Lower lobe of right lung (tissue), 2 donors: ENCODE measurements around the gene PNO1. TPM values are rescaled to one million over a fixed set of nuclear protein-coding genes. Genes with fewer than 3 reads are reported as not detected.

Experiments used
- ATAC-seq, 2 donors: fragments of 200-7000 bp; cut with Tn5 transposase; one replicate each; pipeline ENCODE4 v1.9.1; 2020 to 2022; ENCODE audit warnings: mild to moderate bottlenecking in 2 of 2, moderate library complexity in 2 of 2
- DNase-seq: peaks from one replicate; pipeline ENCODE4 v3.0.0-alpha.2; 2020
- H3K27ac ChIP-seq: fragments of 200-600 bp; one replicate; pipeline ENCODE4 v1.8.0; 2022
- H3K27me3 ChIP-seq: fragments of 200-600 bp; one replicate; pipeline ENCODE4 v1.8.0; 2022; ENCODE audit warnings: low read depth
- H3K36me3 ChIP-seq: fragments of 200-600 bp; one replicate; pipeline ENCODE4 v1.8.0; 2022; ENCODE audit warnings: mild to moderate bottlenecking
- H3K4me1 ChIP-seq: fragments of 200-600 bp; one replicate; pipeline ENCODE4 v1.8.0; 2022
- H3K4me3 ChIP-seq: fragments of 200-600 bp; one replicate; pipeline ENCODE4 v1.8.0; 2022; ENCODE audit warnings: mild to moderate bottlenecking
- H3K9me3 ChIP-seq: fragments of 200-600 bp; one replicate; pipeline ENCODE4 v1.8.0; 2022
- intact Hi-C: fragments of 100-400 bp; cut with DNase I; formaldehyde crosslinking; loops from one replicate; pipeline ENCODE4 v1.11.0; 2022
- total RNA-seq: library from RNA; stranded (reverse); fragmentation: NEBNext Ultra II Directional; extraction: Animal tissue kit (Norgen Biotek cat#: 25700); gene quantifications from one replicate; pipeline ENCODE4 v1.2.1, GENCODE V29; 2021
- TF ChIP-seq, protein P1 (sequence below): fragments of 200-600 bp; IDR thresholded peaks from one replicate; pipeline ENCODE4 v1.8.0; 2022; ENCODE audit warnings: antibody characterized with exemption, mild to moderate bottlenecking
- donor health status: DM: no; HTN: yes; CAD: no; lungs with severe emphysema.

The PNO1 gene
- total RNA-seq, 1 donor from 2014 or later = 10.5 TPM

DNA sequence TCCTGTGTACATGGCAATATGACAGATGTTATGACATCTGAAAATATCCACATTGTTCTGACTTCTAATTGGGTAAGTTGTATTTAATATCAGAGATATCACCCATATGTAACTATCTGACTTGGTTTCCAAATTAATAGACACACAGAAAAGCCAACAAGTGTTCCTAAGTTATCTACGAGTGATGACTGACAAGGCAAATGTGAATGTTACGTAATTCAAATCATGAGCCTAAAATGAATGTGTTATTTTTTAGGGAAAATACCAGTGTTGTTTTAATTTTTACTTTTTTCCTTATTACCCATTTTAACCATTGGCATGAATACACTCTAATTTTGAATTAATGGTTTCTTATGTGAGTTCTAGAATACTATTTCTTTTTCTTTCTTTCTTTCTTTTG, 15.8 kb upstream of the PNO1 start:
- H3K4me1 ChIP-seq = no peaks in the 10 kb centered on the region
- no peaks in the 10 kb centered on the region for H3K9me3 ChIP-seq
- TF ChIP-seq, protein P1, sequence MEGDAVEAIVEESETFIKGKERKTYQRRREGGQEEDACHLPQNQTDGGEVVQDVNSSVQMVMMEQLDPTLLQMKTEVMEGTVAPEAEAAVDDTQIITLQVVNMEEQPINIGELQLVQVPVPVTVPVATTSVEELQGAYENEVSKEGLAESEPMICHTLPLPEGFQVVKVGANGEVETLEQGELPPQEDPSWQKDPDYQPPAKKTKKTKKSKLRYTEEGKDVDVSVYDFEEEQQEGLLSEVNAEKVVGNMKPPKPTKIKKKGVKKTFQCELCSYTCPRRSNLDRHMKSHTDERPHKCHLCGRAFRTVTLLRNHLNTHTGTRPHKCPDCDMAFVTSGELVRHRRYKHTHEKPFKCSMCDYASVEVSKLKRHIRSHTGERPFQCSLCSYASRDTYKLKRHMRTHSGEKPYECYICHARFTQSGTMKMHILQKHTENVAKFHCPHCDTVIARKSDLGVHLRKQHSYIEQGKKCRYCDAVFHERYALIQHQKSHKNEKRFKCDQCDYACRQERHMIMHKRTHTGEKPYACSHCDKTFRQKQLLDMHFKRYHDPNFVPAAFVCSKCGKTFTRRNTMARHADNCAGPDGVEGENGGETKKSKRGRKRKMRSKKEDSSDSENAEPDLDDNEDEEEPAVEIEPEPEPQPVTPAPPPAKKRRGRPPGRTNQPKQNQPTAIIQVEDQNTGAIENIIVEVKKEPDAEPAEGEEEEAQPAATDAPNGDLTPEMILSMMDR = no peak
- no peaks in the 10 kb centered on the region for H3K27me3 ChIP-seq
- intact Hi-C loops = no loop called here
- H3K36me3 ChIP-seq = peaks cover 21% of the 10 kb centered on the region
- H3K27ac ChIP-seq = no peak overlapping the region
- no peak for ATAC-seq
- DNase-seq = no peak
- H3K4me3 ChIP-seq = no peak overlapping the region

GRCh38 chr2:68151037-68151436, 6.7 kb upstream of the PNO1 start:
- intact Hi-C loops = no loop called here

DNA sequence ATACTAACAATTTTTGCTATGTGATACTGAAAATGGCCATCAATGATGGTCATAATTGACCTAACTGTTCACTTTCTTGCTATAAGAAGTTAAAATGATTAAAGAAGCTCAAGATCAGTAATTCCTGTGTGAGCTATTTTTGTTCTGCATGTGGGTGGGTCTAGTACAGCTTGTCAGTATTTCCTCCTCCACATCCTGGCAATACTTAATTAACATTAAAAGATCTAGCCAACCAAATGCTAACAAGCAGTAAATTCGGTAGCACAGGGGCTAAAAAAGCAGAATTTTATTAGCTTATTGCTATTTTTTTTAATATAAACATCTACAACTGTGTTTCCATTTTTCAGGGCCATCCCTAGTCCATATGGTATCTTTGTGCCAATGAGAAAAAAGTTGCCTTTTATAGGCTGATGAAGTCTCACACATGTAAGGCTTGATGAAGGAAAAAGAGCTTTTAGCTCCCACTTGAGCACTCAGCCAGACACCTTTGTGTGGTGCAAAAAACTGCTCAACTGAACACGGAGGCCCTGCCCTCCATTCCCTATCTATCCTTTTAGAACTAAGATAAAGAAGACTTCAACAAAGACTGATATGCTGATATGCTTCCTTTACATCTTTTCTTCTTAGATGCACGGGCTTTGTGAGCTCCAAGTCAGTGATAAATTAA, 4.9 kb upstream of the PNO1 start:
- TF ChIP-seq, protein P1 = no peak
- ATAC-seq (no peak), DNase-seq (no peak)
- intact Hi-C loops = no loop called here
- Histone ChIP-seq H3K27ac (peak overlapping the region; percentile 15), H3K9me3 (no peaks in the 10 kb centered on the region), H3K27me3 (no peaks in the 10 kb centered on the region), H3K4me3 (no peak overlapping the region), H3K36me3 (no peaks in the 10 kb centered on the region), H3K4me1 (peaks cover 27% of the 10 kb centered on the region)

More at GRCh38 chr2:68151037-68151436, 6.7 kb upstream of the PNO1 start:
- no peak for DNase-seq
- H3K4me3 ChIP-seq = no peak overlapping the region
- TF ChIP-seq, protein P1 = no peak
- H3K9me3 ChIP-seq = no peaks in the 10 kb centered on the region
- H3K4me1 ChIP-seq = peaks cover 19% of the 10 kb centered on the region
- no peak overlapping the region for H3K27ac ChIP-seq
- no peaks in the 10 kb centered on the region for H3K27me3 ChIP-seq
- no peak for ATAC-seq
- no peaks in the 10 kb centered on the region for H3K36me3 ChIP-seq

DNA sequence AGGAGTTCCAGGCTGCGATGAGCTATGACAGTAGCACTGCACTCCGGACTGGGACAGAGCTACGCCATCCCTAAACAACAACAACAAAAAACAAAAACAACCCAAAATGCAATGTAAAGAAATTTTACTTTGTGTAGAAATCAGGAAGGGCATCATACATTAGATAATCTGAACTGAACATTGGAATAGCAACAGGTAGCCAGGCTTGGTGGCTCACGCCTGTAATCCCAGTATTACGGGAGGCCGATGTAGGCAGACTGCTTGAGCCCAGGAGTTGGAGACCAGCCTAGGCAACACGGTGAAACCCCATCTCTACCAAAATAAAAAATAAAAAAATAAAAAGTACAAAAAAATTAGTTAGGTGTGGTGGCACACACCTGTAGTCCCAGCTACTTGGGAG, 2.1 kb upstream of the PNO1 start:
- DNase-seq (no peak), ATAC-seq (no peak)
- Histone ChIP-seq H3K9me3 (no peaks in the 10 kb centered on the region), H3K27ac (no peak overlapping the region), H3K4me3 (no peak overlapping the region), H3K27me3 (no peaks in the 10 kb centered on the region), H3K4me1 (peaks cover 42% of the 10 kb centered on the region), H3K36me3 (peaks cover 5% of the 10 kb centered on the region)
- TF ChIP-seq, protein P1 = no peak
- intact Hi-C loops = no loop called here

- no peak for ATAC-seq
- Histone ChIP-seq H3K27ac (peak overlapping the region; percentile 96), H3K36me3 (peaks cover 13% of the 10 kb centered on the region), H3K9me3 (no peaks in the 10 kb centered on the region), H3K4me1 (peaks cover 42% of the 10 kb centered on the region), H3K4me3 (peak overlapping the region; percentile 92), H3K27me3 (no peaks in the 10 kb centered on the region)
- no peak for DNase-seq
- intact Hi-C loops = no loop called here
- TF ChIP-seq, protein P1 = no peak
Observed at GRCh38 chr2:68156419-68156818, 1.3 kb upstream of the PNO1 start.
